GM19397 (cell line): Measurements from ENCODE around the gene COL16A1.

Experiments used
- ATAC-seq: cut with Tn5 transposase; IDR thresholded peaks from one replicate; pipeline ENCODE4 v1.9.1; 2021; ENCODE audit warnings: mild to moderate bottlenecking, moderate library complexity; ENCODE audit not compliant: unreplicated experiment

The COL16A1 gene

DNA sequence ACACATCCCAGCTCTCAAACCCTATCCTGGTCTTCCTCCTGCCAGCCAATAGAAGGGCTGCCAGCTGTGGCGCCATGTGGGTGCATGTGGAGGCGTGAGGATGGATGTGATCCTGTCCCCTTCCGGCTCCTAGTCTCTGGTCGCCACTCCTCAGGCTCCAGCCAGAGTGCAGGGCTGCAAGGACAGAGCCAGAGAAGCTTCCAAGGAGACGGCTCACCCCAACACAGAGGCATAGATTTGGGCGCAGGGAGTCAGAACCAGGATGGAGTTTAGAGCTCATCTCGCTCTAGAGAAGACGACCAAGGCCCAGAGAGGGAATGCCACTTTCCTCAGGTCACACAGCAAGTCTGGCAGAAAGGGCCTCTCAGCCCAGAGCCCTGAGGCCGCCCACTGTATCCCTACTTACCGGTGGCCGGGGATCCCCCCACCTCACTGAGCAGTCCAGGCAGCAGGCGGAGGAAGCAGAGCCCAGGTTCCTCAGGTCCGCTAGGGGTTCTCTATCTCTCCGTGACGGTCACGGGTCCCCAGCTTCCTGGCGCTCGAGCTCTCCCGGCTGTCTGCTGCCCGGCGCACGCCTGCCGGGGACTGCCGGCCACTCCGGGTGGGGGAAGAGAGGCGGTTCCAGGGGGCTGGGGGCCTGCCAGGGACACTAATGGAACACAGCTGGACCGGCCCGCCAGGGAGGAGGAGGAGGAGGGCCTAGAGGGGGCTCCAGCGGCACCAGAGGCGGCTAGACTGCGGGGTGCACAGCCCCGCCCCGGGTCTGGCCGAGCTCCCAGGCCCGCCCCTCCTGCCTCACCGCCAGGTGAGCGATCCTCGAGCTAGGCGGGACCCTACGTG is at the start of gene COL16A1:
Gene COL16A1, minus strand, starts transcription at position 587 of the 840 bp plus-strand sequence. CDS start 1,824 bp downstream, outside the sequence.
- no peak for ATAC-seq

GRCh38 chr1:31752952-31753475 is 49.2 kb upstream of the COL16A1 start:
- ATAC-seq = no peak

DNA sequence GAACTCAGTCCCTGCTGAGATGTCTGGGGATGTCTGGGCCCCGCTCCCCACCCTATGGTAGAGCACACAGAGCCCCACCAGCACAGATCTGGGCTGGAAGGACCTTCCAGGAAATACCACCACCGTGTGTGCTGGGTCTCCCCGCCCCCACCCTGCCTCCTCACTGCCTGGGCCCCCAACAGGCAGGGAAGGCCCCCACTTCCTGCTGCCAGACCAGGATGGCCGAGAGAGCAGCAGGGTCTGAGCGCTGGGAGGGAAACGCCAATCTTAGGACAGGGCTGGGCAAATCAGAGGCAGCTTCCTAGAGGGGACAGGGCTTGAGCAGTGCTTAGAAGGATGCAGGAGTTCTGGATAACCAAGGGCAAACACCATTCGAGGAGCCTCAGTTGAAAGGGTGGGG is 48.4 kb upstream of the COL16A1 start:
- ATAC-seq = no peak

DNA sequence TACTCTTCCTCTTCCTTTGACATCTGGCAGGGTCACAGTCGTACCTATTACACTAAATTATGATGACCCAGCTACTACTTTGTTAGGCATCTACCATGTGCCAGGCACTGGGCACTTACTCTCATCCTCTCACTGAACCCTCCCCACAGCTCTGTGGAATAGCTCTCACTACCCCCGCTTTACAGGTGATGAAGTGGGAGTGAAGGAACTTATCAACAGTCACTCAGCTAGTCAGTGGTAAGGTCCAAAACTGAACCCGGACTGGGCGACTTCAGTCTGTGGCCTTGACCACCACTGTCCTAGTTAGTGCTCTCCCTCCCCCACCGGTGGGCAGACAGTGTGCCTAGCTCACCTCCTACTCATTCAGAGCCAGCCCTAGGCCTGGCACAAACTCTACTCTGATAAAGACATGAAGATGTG is 48.0 kb upstream of the COL16A1 start:
- ATAC-seq = no peak

GRCh38 chr1:31750858-31751510 is 47.2 kb upstream of the COL16A1 start:
- ATAC-seq = no peak

DNA sequence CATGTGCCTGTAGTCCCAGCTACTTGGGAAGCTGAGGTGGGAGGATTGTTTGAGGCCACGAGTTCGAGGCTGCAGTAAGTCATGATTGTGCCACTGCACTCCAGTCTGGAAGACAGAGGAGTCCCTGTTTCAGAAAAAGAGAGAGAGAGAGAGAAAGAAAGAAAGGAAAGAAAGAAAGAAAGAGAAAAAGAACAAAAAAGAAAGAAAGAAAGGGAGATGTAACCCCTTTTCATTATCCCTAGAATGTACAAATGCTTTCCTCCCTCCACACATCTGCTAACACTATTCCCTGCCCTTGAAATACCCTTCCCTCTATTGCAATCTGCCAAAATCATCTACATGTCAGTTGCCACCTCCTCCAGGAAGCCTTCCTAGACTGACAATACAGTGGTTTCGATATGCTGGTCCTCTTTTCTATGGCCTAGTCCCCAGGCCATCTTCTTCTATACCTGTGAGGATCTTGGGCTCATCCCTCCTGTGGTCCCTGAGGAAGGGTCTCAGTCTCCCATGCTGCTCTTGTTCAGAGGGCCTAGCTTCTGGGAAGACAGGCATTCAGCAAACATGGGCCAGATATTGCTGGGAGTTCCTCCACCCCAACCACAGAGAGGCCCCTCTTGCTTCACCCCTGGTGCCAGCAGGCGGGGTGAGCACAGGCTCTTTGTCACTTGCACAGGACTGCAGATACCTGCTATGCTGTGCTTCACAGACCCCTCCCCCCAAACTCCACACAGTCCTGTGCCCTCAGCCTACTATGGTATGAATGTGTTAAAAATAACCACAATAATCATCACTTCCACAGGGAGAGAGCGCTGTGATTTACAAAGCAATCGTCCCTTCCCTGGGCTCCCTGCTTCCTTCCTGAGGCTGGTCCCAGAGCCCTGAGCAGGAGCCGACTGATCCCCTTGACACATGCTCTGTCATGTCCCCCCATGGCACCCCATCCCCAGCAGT is 46.2 kb upstream of the COL16A1 start:
- no peak for ATAC-seq

- ATAC-seq = no peak
Observed at GRCh38 chr1:31748365-31748764, 44.5 kb upstream of the COL16A1 start.

- ATAC-seq = no peak
Observed at GRCh38 chr1:31747304-31747703, 43.5 kb upstream of the COL16A1 start.

GRCh38 chr1:31746687-31747086 is 42.9 kb upstream of the COL16A1 start:
- no peak for ATAC-seq

GRCh38 chr1:31745946-31746670 is 42.3 kb upstream of the COL16A1 start:
- ATAC-seq = no peak

DNA sequence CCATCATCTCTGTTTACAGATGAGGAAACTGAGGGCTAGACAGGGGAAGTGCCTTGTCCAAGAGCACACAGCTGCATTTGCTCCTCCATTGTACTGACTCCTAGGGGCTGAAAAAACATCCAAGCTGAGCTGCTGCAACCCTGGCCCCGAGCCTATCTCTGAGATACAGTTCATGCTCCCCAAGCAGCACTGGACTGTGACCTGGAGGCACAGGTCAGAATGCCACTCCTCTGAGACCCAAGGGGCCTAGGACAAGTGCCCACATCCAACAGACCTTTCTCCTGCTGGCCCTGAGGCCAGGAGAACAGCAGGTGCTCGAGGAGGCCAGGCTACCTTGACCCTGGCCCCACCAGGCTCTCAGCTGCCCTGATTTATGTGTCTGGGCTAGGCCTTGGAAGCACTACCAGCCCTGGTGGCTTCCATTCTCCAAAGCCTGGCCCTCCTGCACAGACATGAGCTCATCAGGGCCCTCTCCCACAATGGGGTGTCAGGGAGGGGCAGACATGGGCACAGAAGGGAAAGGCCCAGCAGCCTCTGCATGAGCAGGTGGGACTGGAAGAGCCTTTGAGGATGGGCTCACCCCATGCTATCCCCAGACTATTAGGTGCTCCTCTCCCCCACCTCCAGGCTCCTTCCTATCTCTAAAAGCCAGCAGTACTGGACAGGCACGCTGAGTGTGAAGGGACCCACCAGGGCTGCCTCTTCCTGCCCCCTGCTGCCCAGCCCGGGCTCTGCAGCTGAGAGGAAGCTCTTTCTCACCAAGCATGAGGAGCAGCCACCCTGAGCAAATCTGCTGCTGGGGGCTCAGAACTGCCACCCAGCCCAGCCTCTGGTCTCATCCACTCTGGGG is 41.5 kb upstream of the COL16A1 start:
- no peak for ATAC-seq

- ATAC-seq = no peak
Observed at GRCh38 chr1:31744165-31744888, 40.5 kb upstream of the COL16A1 start.

- ATAC-seq = no peak
Observed at GRCh38 chr1:31742462-31743212, 38.8 kb upstream of the COL16A1 start.

DNA sequence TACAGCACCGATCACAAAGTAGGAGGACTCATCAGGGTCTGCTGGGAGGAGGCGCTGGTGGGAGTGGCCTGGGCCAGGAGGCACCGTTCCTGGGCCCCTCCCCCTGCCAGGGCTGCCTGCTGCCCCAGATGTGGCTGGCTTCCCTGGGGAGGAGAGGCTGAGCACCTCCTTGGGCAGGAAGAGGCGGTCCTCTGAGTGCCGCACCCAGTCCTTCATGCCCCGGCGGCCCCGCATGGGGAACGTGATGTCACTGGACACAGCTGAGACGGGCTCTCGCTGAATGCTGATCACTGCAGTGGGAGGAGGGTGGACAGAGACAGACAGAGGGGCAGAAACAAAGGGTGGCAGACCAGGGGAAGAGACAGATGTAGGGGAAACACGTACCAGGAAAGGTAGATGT is 35.5 kb upstream of the COL16A1 start:
- no peak for ATAC-seq

GRCh38 chr1:31736675-31737074 is 32.9 kb upstream of the COL16A1 start:
- ATAC-seq = no peak

GRCh38 chr1:31735571-31735970 is 31.8 kb upstream of the COL16A1 start:
- ATAC-seq = no peak

DNA sequence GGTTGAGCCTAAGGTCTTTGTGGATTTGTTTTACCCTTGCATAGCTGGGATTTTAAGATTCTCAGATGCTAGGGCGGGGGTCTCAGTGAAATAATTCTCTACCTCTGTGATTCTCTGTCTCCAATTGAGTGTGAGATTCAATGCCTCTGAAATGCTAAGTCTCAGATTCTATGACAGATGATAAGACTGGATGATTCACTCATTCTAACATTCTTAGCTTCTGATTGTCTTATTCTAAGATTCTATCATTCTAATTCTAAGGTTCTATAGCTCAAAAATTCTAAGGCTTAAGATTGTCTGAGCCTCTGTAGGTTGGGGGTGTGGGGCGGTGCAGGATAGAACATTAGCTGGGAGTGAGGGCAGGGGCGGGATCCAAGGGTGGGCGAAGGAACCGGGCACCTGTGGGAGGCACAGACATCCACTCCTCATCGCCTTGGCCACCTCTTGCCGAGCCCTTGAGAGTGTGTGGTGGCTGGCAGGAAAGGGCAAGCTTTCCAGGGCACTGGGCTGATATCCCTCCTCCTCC is 30.8 kb upstream of the COL16A1 start:
- no peak for ATAC-seq
